Colonic mucosa (tissue), 4 donors: ENCODE results near the gene SYNGAP1. TPM values are rescaled to one million over a fixed set of nuclear protein-coding genes. Genes with fewer than 3 reads are reported as not detected.
"Not testable (repeated sequence)": the region's sequence is repeated elsewhere in the genome, so short reads cannot be mapped to it uniquely, and the experiment has no call there.

Experiments
- DNase-seq: peaks from one replicate; pipeline ENCODE4 v3.0.0-alpha.2; 2020
- H3K27ac ChIP-seq: fragments of 200-600 bp; one replicate; pipeline ENCODE4 v1.8.0; 2021
- H3K27me3 ChIP-seq: fragments of 200-600 bp; one replicate; pipeline ENCODE4 v1.8.0; 2021
- H3K36me3 ChIP-seq: fragments of 200-600 bp; one replicate; pipeline ENCODE4 v1.8.0; 2021
- H3K4me1 ChIP-seq: fragments of 200-600 bp; one replicate; pipeline ENCODE4 v1.8.0; 2021; ENCODE audit warnings: mild to moderate bottlenecking
- H3K4me3 ChIP-seq: fragments of 200-600 bp; one replicate; pipeline ENCODE4 v1.8.0; 2021
- H3K9ac ChIP-seq, 2 donors: one replicate each; pipeline ENCODE4 v1.7.0; 2013; ENCODE audit warnings: control low read depth in 2 of 2, low read depth in 2 of 2, low read length in 2 of 2
- H3K9me3 ChIP-seq: fragments of 200-600 bp; one replicate; pipeline ENCODE4 v1.8.0; 2021
- CTCF ChIP-seq: fragments of 200-600 bp; IDR thresholded peaks from one replicate; pipeline ENCODE4 v1.8.0; 2022; ENCODE audit warnings: antibody characterized with exemption, mild to moderate bottlenecking
- intact Hi-C: fragments of 100-400 bp; cut with DNase I; formaldehyde crosslinking; loops from one replicate; pipeline ENCODE4 v1.14.1; 2022
- total RNA-seq, 2 donors: library from RNA; stranded (reverse); fragmentation: NEBNext Ultra II Directional in 1 of 2; extraction: Animal tissue kit (Norgen Biotek cat#: 25700) in 1 of 2; gene quantifications; one replicate each; pipeline ENCODE4 v1.2.1, GENCODE V29; 2021
- donor health status: healthy.
- donor health status: DM: no; HTN: no; CAD: no.
- donor health status: DM: no; HTN: no; CAD: no.

SYNGAP1 gene
- 10 to 100 TPM in 1 of 2 donors, 1 to 10 TPM in 1; 5.3 to 10.4 TPM for total RNA-seq

DNA sequence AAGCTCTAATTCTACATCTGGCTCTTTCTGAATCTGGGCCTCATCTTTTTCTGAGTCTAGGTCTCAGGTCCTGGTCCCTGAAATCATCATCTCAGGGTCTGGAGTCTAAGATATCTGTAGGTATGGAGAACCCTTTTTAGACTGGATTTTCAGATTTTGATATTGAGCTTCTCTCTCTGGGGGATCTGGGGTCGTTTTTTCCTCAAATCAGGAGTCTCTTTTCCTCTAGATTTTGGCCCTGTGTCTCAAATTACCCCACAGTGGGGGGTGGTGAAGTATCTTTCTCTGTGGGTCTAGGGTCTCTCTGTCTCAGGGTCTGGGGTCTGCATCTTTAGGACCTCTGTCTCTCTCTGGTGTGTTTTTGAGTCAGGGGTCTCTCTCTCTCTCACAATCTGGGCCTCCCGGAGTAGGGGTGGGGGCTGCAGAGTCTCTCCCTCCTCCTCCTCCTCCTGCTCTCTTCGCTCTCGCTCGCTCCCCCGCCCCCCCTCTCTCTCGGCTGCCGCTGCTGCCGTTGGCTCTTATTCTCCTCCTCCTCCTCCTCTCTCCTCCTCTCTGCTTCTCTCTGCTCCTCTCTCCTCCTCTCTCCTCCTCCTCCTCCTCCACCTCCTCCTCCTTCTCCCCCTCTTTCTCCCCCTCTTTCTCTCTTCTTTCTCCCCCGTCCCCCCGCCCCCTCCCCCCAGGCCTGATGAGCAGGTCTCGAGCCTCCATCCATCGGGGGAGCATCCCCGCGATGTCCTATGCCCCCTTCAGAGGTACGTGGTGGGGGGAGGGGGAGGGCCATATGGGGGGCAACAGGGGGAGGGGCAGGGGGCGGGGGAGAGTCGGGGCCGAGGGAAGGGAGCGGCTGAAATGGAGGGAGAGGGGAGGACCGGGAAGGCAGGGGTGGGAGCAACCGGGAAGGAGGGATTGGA is at the start of gene SYNGAP1:
Gene SYNGAP1 (plus strand): TSS at position 486 of the 911 bp plus-strand sequence. CDS start 200 bp downstream, at position 686.
- intact Hi-C loops = loop anchor here (10.0 kb wide), 1 partner anchor 105 kb away; the partner anchor contains the start of genes TAPBP and ZBTB22
- Histone ChIP-seq H3K36me3 (no peaks in the 10 kb centered on the region), H3K4me1 (peaks cover 7% of the 10 kb centered on the region), H3K27ac (peak within 1 kb of the TSS; percentile 79), H3K9ac (peak within 1 kb of the TSS; percentile 67 to 93), H3K9me3 (no peaks in the 10 kb centered on the region), H3K4me3 (no peak within 1 kb of the TSS), H3K27me3 (no peaks in the 10 kb centered on the region)
- no peak for DNase-seq
- no peak for TF ChIP-seq CTCF

- H3K4me1 ChIP-seq, H3K9ac ChIP-seq, DNase-seq, H3K9me3 ChIP-seq, H3K27me3 ChIP-seq, intact Hi-C loops, H3K36me3 ChIP-seq, H3K4me3 ChIP-seq, H3K27ac ChIP-seq: not testable (repeated sequence)
Measured at GRCh38 chr6:33371901-33372300, 48.0 kb upstream of the SYNGAP1 start.

- Histone ChIP-seq H3K4me3 (no peak overlapping the region), H3K36me3 (no peaks in the 10 kb centered on the region), H3K9ac (peak overlapping the region in 1 of 2 donors; percentile 14), H3K27ac (no peak overlapping the region), H3K4me1 (no peaks in the 10 kb centered on the region), H3K9me3 (no peaks in the 10 kb centered on the region), H3K27me3 (no peaks in the 10 kb centered on the region)
- intact Hi-C loops = no loop called here
- no peak for TF ChIP-seq CTCF
- DNase-seq = no peak
Measured at GRCh38 chr6:33372526-33373123, 47.2 kb upstream of the SYNGAP1 start.

- intact Hi-C loops = no loop called here
- H3K4me1 ChIP-seq = no peaks in the 10 kb centered on the region
- no peaks in the 10 kb centered on the region for H3K36me3 ChIP-seq
- H3K27ac ChIP-seq = no peak overlapping the region
- no peaks in the 10 kb centered on the region for H3K9me3 ChIP-seq
- no peak overlapping the region for H3K4me3 ChIP-seq
- no peaks in the 10 kb centered on the region for H3K27me3 ChIP-seq
- no peak for TF ChIP-seq CTCF
- DNase-seq = no peak
- no peak overlapping the region for H3K9ac ChIP-seq
Measured at GRCh38 chr6:33373960-33374910, 45.6 kb upstream of the SYNGAP1 start.

GRCh38 chr6:33375143-33375671 is 44.7 kb upstream of the SYNGAP1 start:
- Histone ChIP-seq H3K27ac (no peak overlapping the region), H3K4me3 (no peak overlapping the region)

More at GRCh38 chr6:33375143-33375671, 44.7 kb upstream of the SYNGAP1 start:
- Histone ChIP-seq H3K36me3 (no peaks in the 10 kb centered on the region), H3K9me3 (no peaks in the 10 kb centered on the region), H3K4me1 (no peaks in the 10 kb centered on the region), H3K9ac (no peak overlapping the region), H3K27me3 (no peaks in the 10 kb centered on the region)
- intact Hi-C loops = no loop called here
- TF ChIP-seq CTCF = no peak
- DNase-seq = peak; percentile 68
